Ramos (cell line): ENCODE measurements around the gene CCDC57.

Experiments used
- in situ Hi-C: fragments of 300-500 bp; cut with MboI; formaldehyde crosslinking; loops from one replicate; pipeline ENCODE4 v1.14.3; 2022; ENCODE audit warnings: low sequenced_read_pairs; ENCODE audit not compliant: unreplicated experiment

Gene CCDC57

GRCh38 chr17:82116246-82116645 is 96.4 kb downstream of the CCDC57 start:
- in situ Hi-C loops, result no loop called here

- in situ Hi-C loops, result no loop called here
Measured at GRCh38 chr17:82114872-82115271, 97.8 kb downstream of the CCDC57 start.

- in situ Hi-C loops, result no loop called here
Measured at GRCh38 chr17:82114447-82114846, 98.2 kb downstream of the CCDC57 start.

- in situ Hi-C loops, result no loop called here
Measured at GRCh38 chr17:82113941-82114340, 98.7 kb downstream of the CCDC57 start.

GRCh38 chr17:82113422-82113821 is 99.2 kb downstream of the CCDC57 start:
- in situ Hi-C loops, result no loop called here

GRCh38 chr17:82112914-82113311 is 99.7 kb downstream of the CCDC57 start:
- in situ Hi-C loops, result no loop called here

GRCh38 chr17:82112181-82112913 is 100.3 kb downstream of the CCDC57 start:
- in situ Hi-C loops, result no loop called here

- in situ Hi-C loops, result no loop called here
Measured at GRCh38 chr17:82110298-82110697, 102.3 kb downstream of the CCDC57 start.

- in situ Hi-C loops, result no loop called here
Measured at GRCh38 chr17:82108961-82109475, 103.6 kb downstream of the CCDC57 start.

GRCh38 chr17:82108496-82108945 is 104.1 kb downstream of the CCDC57 start:
- in situ Hi-C loops, result no loop called here

GRCh38 chr17:82108038-82108437 is 104.6 kb downstream of the CCDC57 start:
- in situ Hi-C loops, result no loop called here

GRCh38 chr17:82107341-82107860 is 105.2 kb downstream of the CCDC57 start:
- in situ Hi-C loops, result no loop called here

- in situ Hi-C loops, result no loop called here
Measured at GRCh38 chr17:82106688-82107305, 105.8 kb downstream of the CCDC57 start.

GRCh38 chr17:82105882-82106687 is 106.6 kb downstream of the CCDC57 start:
- in situ Hi-C loops, result no loop called here

- in situ Hi-C loops, result no loop called here
Measured at GRCh38 chr17:82105417-82105881, 107.2 kb downstream of the CCDC57 start.

GRCh38 chr17:82104797-82105416 is 107.7 kb downstream of the CCDC57 start:
- in situ Hi-C loops, result no loop called here

GRCh38 chr17:82103553-82104451 is 108.8 kb downstream of the CCDC57 start:
- in situ Hi-C loops, result no loop called here

- in situ Hi-C loops, result no loop called here
Measured at GRCh38 chr17:82101767-82102679, 110.6 kb downstream of the CCDC57 start.
